HG02588 (cell line): Measurements from ENCODE around the gene DLGAP5.

Source experiments
- ATAC-seq: cut with Tn5 transposase; IDR thresholded peaks from one replicate; pipeline ENCODE4 v1.9.1; 2021; ENCODE audit warnings: mild to moderate bottlenecking, moderate library complexity; ENCODE audit not compliant: unreplicated experiment

DLGAP5 gene

GRCh38 chr14:55188686-55189295, 2.6 kb downstream of the DLGAP5 start:
- no peak for ATAC-seq

GRCh38 chr14:55180434-55180833, 11.0 kb downstream of the DLGAP5 start:
- ATAC-seq, result peak; percentile 68

DNA sequence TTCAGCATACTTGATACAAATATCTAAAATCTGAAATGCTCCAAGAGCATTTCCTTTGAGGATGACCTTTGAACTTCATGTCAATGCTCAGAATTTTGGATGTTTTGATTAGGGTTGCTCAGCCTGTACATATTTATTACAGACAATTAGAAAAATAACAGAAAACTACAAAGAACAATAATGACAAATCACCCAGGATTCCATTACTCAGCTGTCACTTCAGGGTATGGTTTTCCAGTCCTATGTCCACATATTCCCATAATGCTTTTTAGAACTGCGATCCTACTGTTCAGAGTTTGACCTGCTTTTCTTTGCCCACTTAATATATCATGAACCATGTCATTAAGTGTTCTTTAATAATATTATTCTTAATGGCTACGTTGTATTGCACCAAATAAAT, 11.4 kb downstream of the DLGAP5 start:
- ATAC-seq, result no peak

DNA sequence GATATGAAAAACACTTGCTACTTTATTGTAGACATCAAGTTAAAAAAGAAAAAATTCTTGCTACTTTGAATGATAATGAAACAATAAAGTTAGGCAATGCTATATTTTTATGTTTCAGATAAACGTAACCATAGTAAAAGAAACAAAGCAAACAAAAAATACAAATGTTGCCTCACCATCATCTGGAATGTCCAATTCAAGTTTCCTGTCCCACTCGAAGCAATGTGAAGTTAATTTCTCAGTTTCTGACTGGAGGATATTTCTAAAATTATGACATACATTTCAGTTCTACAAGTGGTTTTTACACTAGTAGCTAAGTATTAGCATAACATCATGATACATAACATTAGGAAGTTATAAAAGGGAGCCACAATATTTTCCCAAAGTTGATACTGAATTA, 20.9 kb downstream of the DLGAP5 start:
- no peak for ATAC-seq

- no peak for ATAC-seq
Measured at GRCh38 chr14:55160989-55161388, 30.4 kb downstream of the DLGAP5 start.

- ATAC-seq, result no peak
Measured at GRCh38 chr14:55158412-55158811, 33.0 kb downstream of the DLGAP5 start.

DNA sequence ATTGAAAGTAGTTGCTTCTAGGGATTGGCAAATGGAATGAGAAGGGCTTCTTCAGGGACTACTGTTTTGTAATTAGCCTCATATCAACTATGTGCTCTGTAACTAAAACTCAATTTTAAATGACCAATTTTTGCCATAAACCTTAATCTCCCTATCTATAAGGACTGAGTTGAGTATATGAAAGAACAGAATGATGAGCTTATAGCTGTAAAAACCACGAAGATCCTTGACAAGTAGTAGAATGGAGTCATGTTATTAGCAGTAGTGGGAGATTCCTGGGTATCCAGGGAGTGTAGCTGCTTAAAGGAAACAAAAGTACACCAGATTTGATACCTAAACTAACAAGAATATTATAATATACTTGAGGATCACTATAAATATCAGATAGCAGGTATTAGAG, 34.3 kb downstream of the DLGAP5 start:
- no peak for ATAC-seq

- ATAC-seq, result no peak
Measured at GRCh38 chr14:55153951-55154350, 37.4 kb downstream of the DLGAP5 start.

DNA sequence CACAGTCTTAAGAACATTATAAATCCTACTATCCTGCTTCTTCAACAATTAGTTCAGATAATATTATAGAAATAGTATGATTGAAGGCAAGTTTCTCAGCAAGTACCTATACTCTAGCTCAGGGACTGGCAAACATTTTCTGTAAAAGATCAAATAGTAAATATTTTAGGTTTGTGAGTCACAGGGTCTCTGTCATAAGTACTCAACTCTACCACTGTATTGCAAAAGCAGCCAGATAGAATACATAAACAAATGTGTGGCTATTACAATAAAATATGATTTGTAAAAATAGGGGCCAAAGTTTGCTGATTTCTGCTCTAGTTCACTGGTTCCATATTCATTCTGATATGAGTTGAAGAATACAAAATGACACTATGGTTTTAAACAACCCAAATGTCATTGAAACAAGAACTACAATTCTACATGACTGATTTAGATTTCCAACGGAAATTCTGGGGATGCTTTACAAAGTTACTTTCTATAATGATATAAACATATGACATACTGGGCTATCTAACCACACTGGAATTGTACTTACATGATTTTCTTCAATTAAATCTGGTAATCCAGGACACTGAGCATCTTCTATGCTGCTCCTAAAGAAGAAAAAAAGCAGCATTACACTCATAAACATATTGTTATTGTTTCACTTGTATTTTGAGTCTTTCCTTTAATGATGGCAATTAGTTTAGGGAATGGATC, 39.2 kb downstream of the DLGAP5 start:
- no peak for ATAC-seq

GRCh38 chr14:55151601-55152000, 39.8 kb downstream of the DLGAP5 start:
- no peak for ATAC-seq

- ATAC-seq, result no peak
Measured at GRCh38 chr14:55146425-55146824, 45.0 kb downstream of the DLGAP5 start.

- ATAC-seq, result no peak
Measured at GRCh38 chr14:55142466-55142865, 48.9 kb downstream of the DLGAP5 start.

GRCh38 chr14:55141825-55142224, 49.6 kb downstream of the DLGAP5 start:
- no peak for ATAC-seq

GRCh38 chr14:55139696-55140509, 51.5 kb downstream of the DLGAP5 start:
- no peak for ATAC-seq

DNA sequence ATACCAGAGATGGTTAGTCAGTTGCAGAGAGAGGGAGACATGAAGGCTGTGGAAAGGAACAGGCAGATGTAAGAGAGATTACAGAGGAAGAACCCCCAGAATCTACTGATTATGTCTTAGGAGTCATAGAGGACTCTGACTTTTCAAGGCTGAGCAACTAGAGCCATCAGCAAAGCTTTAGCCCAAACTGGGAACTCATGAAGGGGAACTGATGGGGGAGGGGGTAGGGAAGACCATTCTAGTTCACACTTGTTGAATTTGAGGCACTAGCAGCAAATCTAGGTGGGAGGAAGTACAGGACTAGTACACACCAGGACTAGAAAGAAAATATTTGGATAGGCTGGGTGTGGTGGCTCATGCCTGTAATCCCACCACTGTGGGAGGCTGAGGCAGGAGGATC, 52.2 kb downstream of the DLGAP5 start:
- no peak for ATAC-seq

- ATAC-seq, result no peak
Measured at GRCh38 chr14:55138091-55138490, 53.3 kb downstream of the DLGAP5 start.

GRCh38 chr14:55136885-55137786, 54.2 kb downstream of the DLGAP5 start:
- ATAC-seq, result no peak

DNA sequence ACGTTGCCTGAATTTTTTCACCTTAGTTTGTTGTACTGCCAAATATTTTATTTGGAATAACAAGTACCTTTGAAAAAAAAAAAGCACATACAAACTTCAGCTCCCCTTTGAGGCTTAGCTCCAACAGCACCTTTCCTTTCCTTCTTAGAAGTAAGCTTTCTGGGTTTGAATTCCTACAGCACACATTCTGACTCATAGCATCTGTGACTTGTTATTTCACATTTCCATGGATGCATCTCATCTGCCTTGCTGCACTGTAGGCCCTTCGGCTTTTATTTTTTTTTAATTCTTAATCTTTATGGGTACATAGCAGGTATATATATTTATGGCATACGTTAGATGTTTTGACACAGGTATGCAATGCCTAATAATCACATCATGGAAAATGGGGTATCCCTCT, 55.1 kb downstream of the DLGAP5 start:
- ATAC-seq, result no peak

DNA sequence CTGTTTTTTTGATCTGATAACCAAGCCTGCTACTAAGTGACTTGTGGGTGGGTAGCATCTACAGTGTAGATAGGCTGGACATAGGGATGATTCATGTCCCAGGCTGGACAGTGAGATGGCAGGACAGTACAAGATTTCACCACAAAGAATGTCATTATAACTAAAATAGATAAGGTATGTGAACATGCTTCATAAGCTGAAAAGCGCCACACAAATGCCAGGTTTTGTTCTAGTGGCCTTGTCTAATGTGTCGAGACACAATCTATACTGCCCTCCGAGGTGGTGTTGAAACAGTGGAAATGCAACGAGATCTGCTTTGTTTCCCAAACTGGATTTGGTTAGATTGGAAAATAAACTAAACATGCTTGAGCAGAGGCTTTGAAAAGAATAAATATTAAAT, 58.0 kb downstream of the DLGAP5 start:
- no peak for ATAC-seq

DNA sequence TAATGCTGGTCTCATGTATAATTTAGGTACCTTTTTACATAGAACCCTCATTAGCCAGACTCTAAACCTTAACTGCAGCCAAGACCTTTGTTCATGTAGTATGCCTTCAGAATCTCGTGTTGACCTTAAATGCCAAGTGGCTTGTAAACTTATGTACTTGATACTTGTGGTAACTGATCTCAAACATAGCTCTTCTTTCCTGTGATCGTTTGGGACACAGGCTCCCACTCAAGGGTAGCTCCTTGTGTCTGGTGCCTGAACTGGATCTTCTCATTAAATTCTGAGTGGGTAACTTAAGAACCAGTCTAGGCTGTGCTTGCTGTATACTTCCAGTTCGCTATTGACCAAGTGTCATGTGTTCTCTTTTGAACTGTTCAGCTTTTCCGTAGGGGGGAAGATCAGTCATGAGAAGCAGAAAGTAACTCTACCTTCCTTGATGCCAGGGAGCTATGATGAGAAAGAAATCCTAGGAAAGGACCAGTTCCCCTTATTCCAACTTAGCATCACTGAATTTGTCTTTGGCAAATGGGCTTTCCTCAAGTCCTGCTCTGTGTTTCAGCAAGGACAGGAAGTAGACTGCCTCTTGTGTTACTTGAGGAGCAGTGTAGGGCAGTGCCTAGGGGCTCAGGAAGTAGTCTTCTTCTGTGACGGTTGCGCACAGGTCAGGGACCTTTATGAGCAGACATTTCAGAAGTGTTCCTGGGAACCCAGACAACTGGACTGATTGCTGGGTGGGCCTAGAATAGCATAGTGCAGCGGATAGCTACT, 59.8 kb downstream of the DLGAP5 start:
- ATAC-seq, result no peak
